Upper lobe of left lung (tissue), 6 donors: ENCODE results near the gene SEMA4D. TPM values are rescaled to one million over a fixed set of nuclear protein-coding genes. Genes with fewer than 3 reads are reported as not detected.
A peak's percentile ranks its signal among the peaks of the same experiment; 100 is the strongest.

Experiments
- ATAC-seq, 2 donors: fragments of 200-7000 bp; cut with Tn5 transposase; one replicate each; pipeline ENCODE4 v1.9.1; 2022; ENCODE audit warnings: mild to moderate bottlenecking in 2 of 2, moderate library complexity in 2 of 2; ENCODE audit not compliant: low FRiP score in 2 of 2
- DNase-seq, 2 donors: peaks; one replicate each; pipeline ENCODE4 v3.0.0-alpha.2; 2019 to 2020
- H3K27ac ChIP-seq, 4 donors: fragments of 200-600 bp; sonication (generic); one replicate each; pipeline ENCODE4 v1.5.1; 2016 to 2019
- H3K27me3 ChIP-seq, 4 donors: fragments of 200-600 bp; sonication (generic); one replicate each; pipeline ENCODE4 v1.5.1; 2017 to 2019
- H3K36me3 ChIP-seq, 4 donors: fragments of 200-600 bp; sonication (generic); one replicate each; pipeline ENCODE4 v1.5.1; 2016 to 2019
- H3K4me1 ChIP-seq, 4 donors: fragments of 200-600 bp; sonication (generic); one replicate each; pipeline ENCODE4 v1.5.1; 2018 to 2019
- H3K4me3 ChIP-seq, 4 donors: fragments of 200-600 bp; sonication (generic); one replicate each; pipeline ENCODE4 v1.5.1; 2017 to 2019; ENCODE audit warnings: mild to moderate bottlenecking in 2 of 4, moderate library complexity in 1 of 4
- H3K9me3 ChIP-seq, 4 donors: fragments of 200-600 bp; sonication (generic); one replicate each; pipeline ENCODE4 v1.5.1; 2018 to 2019
- CTCF ChIP-seq, 6 experiments: fragments of 450-650 bp in 4 of 6; fragments of 200-600 bp in 2 of 6; sonication (generic) in 2 of 6; IDR thresholded peaks; one replicate each; pipeline ENCODE4 v1.5.1; 2016 to 2019; ENCODE audit warnings: antibody characterized with exemption in 6 of 6
- EP300 ChIP-seq, 4 donors: sonication (generic); formaldehyde crosslinking; IDR thresholded peaks; one replicate each; pipeline ENCODE4 v1.5.1; 2017; ENCODE audit warnings: antibody characterized with exemption in 4 of 4, control low read depth in 2 of 4
- POLR2A ChIP-seq, 4 donors: fragments of 450-650 bp; IDR thresholded peaks; one replicate each; pipeline ENCODE4 v1.5.1; 2016 to 2017; ENCODE audit warnings: antibody characterized with exemption in 4 of 4, mild to moderate bottlenecking in 2 of 4
- POLR2AphosphoS5 ChIP-seq, 2 donors: sonication (generic); formaldehyde crosslinking; IDR thresholded peaks; one replicate each; pipeline ENCODE4 v1.5.1; 2017; ENCODE audit warnings: antibody characterized with exemption in 2 of 2
- WGBS, 2 donors: methylation state at CpG; one replicate each; pipeline ENCODE4 v1.1.5; 2017 to 2018; 5-methylcytosine and 5-hydroxymethylcytosine counted together
- total RNA-seq, 6 donors: library from RNA; depleted of rRNA in 4 of 6; stranded (reverse); fragments of >200 nt in 4 of 6; gene quantifications; one replicate each; pipeline versions ENCODE4 v1.1.0 to v1.2.1, GENCODE V29; 2016 to 2021
- donor health status: DM: no; HTN: no; CAD: no; lungs with moderate emphysema.
- donor health status: DM: no; HTN: yes; CAD: no; lungs with severe emphysema.

The SEMA4D gene
- total RNA-seq, 6 donors from 2014 or later: 24.6 to 61.3 (median 41.8) TPM

- peak; percentile 83 to 88 for DNase-seq
- Histone ChIP-seq H3K9me3 (no peaks in the 10 kb centered on the region), H3K36me3 (no peaks in the 10 kb centered on the region), H3K27ac (no peak overlapping the region), H3K4me1 (peaks cover 12 to 76% (median 53%) of the 10 kb centered on the region in 4 donors), H3K27me3 (no peaks in the 10 kb centered on the region), H3K4me3 (no peak overlapping the region)
- peak in 1 of 2 donors; percentile 63 for ATAC-seq
- WGBS, 2 donors: 57 to 85% methylated on average over 5 to 11 of the region's 11 CpGs
- TF ChIP-seq POLR2A (IDR thresholded peaks at IDR 0.05) (no peak), EP300 (IDR thresholded peaks at IDR 0.05) (no peak), CTCF (IDR thresholded peaks at IDR 0.05) (no peak), POLR2AphosphoS5 (IDR thresholded peaks at IDR 0.05) (no peak)
Observed at GRCh38 chr9:89435071-89435823, 62.7 kb downstream of the SEMA4D start.

GRCh38 chr9:89434636-89435035 is 63.3 kb downstream of the SEMA4D start:
- H3K4me3 ChIP-seq: no peak overlapping the region
- TF ChIP-seq CTCF (IDR thresholded peaks at IDR 0.05) (no peak), POLR2A (IDR thresholded peaks at IDR 0.05) (no peak), EP300 (IDR thresholded peaks at IDR 0.05) (no peak), POLR2AphosphoS5 (IDR thresholded peaks at IDR 0.05) (no peak)
- DNase-seq (no peak), ATAC-seq (no peak)
- H3K9me3 ChIP-seq: no peaks in the 10 kb centered on the region
- no peaks in the 10 kb centered on the region for H3K27me3 ChIP-seq
- H3K36me3 ChIP-seq: no peaks in the 10 kb centered on the region
- no peak overlapping the region for H3K27ac ChIP-seq
- peaks cover 12 to 70% (median 47%) of the 10 kb centered on the region in 4 donors for H3K4me1 ChIP-seq

GRCh38 chr9:89433826-89434225 is 64.1 kb downstream of the SEMA4D start:
- DNase-seq: no peak
- no peak for ATAC-seq
- peaks cover 12 to 66% (median 46%) of the 10 kb centered on the region in 4 donors for H3K4me1 ChIP-seq

GRCh38 chr9:89432986-89433530 is 64.9 kb downstream of the SEMA4D start:
- Histone ChIP-seq H3K4me3 (no peak overlapping the region), H3K9me3 (no peaks in the 10 kb centered on the region), H3K27me3 (no peaks in the 10 kb centered on the region), H3K36me3 (no peaks in the 10 kb centered on the region), H3K4me1 (peaks cover 12 to 64% (median 45%) of the 10 kb centered on the region in 4 donors), H3K27ac (no peak overlapping the region)
- 73% methylated on average over 5 to 13 of the region's 13 CpGs for WGBS, 2 donors
- no peak for DNase-seq
- peak in 1 of 2 donors; percentile 23 for ATAC-seq
- TF ChIP-seq POLR2A (IDR thresholded peaks at IDR 0.05) (no peak), EP300 (IDR thresholded peaks at IDR 0.05) (no peak), POLR2AphosphoS5 (IDR thresholded peaks at IDR 0.05) (no peak), CTCF (IDR thresholded peaks at IDR 0.05) (no peak)

More at GRCh38 chr9:89433826-89434225, 64.1 kb downstream of the SEMA4D start:
- Histone ChIP-seq H3K9me3 (no peaks in the 10 kb centered on the region), H3K36me3 (no peaks in the 10 kb centered on the region), H3K27ac (no peak overlapping the region), H3K4me3 (no peak overlapping the region), H3K27me3 (no peaks in the 10 kb centered on the region)
- WGBS, 2 donors: 80 to 96% methylated on average over 3 to 11 of the region's 11 CpGs
- no peak for TF ChIP-seq EP300 (IDR thresholded peaks at IDR 0.05)
- TF ChIP-seq POLR2A (IDR thresholded peaks at IDR 0.05): no peak
- TF ChIP-seq CTCF (IDR thresholded peaks at IDR 0.05): no peak
